Neural progenitor cell (in vitro differentiated cells): Measurements from ENCODE around the gene KLHL36. TPM values are rescaled to one million over a fixed set of nuclear protein-coding genes. Genes with fewer than 3 reads are reported as not detected.
"Not testable (repeated sequence)": the region's sequence is repeated elsewhere in the genome, so short reads cannot be mapped to it uniquely, and the experiment has no call there.

Experiments used
- DNase-seq: peaks from one replicate; pipeline ENCODE4 v3.0.0-alpha.2; 2016; ENCODE audit warnings: low spot score
- H2AFZ ChIP-seq: fragments of 200-600 bp; sonication (generic); replicated peaks from 2 replicates; pipeline ENCODE4 v1.6.1; 2016; ENCODE audit warnings: antibody characterized with exemption
- H3F3A ChIP-seq: fragments of 200-600 bp; sonication (generic); 2 replicates; pipeline ENCODE4 v1.6.1; 2016; ENCODE audit warnings: antibody characterized with exemption, low read depth
- H3K27ac ChIP-seq: fragments of 200-600 bp; sonication (generic); 2 replicates; pipeline ENCODE4 v1.5.1; 2016; ENCODE audit warnings: mild to moderate bottlenecking
- H3K27me3 ChIP-seq: fragments of 200-600 bp; sonication (generic); 2 replicates; pipeline ENCODE4 v1.6.1; 2016; ENCODE audit warnings: mild to moderate bottlenecking, moderate library complexity
- H3K36me3 ChIP-seq: fragments of 200-600 bp; sonication (generic); 2 replicates; pipeline ENCODE4 v1.5.1; 2016
- H3K4me1 ChIP-seq: fragments of 200-600 bp; sonication (generic); 2 replicates; pipeline ENCODE4 v1.6.1; 2016; ENCODE audit warnings: mixed run types
- H3K4me2 ChIP-seq: fragments of 200-600 bp; sonication (generic); 2 replicates; pipeline ENCODE4 v1.6.1; 2016
- H3K4me3 ChIP-seq: fragments of 200-600 bp; sonication (generic); 2 replicates; pipeline ENCODE4 v1.5.1; 2016
- H3K79me2 ChIP-seq: fragments of 200-600 bp; sonication (generic); 2 replicates; pipeline ENCODE4 v1.6.1; 2016; ENCODE audit warnings: low read depth
- H3K9ac ChIP-seq: fragments of 200-600 bp; sonication (generic); 2 replicates; pipeline ENCODE4 v1.6.1; 2016
- H3K9me3 ChIP-seq: fragments of 200-600 bp; sonication (generic); 2 replicates; pipeline ENCODE4 v1.5.1; 2016; ENCODE audit warnings: low read depth
- H4K20me1 ChIP-seq: fragments of 200-600 bp; sonication (generic); 2 replicates; pipeline ENCODE4 v1.6.1; 2016; ENCODE audit warnings: low read depth
- H3K27ac Mint-ChIP-seq: 3 replicates; pipeline ENCODE4 v1.8.0; 2021; ENCODE audit warnings: mixed read lengths
- H3K27me3 Mint-ChIP-seq: 2 replicates; pipeline ENCODE4 v1.8.0; 2022; ENCODE audit warnings: low read depth, mild to moderate bottlenecking, inconsistent platforms, moderate library complexity, mixed read lengths; ENCODE audit not compliant: insufficient read depth
- H3K36me3 Mint-ChIP-seq: 3 replicates; pipeline ENCODE4 v1.8.0; 2021; ENCODE audit warnings: mixed read lengths
- H3K4me1 Mint-ChIP-seq: 3 replicates; pipeline ENCODE4 v1.8.0; 2021; ENCODE audit warnings: mixed read lengths
- H3K4me3 Mint-ChIP-seq: 3 replicates; pipeline ENCODE4 v1.8.0; 2021; ENCODE audit warnings: mild to moderate bottlenecking, moderate library complexity, mixed read lengths
- H3K9me3 Mint-ChIP-seq: 3 replicates; pipeline ENCODE4 v1.8.0; 2020; ENCODE audit warnings: mixed read lengths
- EZH2 ChIP-seq: fragments of 200-600 bp; sonication (generic); IDR thresholded peaks from 2 replicates; pipeline ENCODE4 v1.6.1; 2017; ENCODE audit warnings: antibody characterized with exemption, mild to moderate bottlenecking, moderate library complexity
- EZH2phosphoT487 ChIP-seq: fragments of 200-600 bp; sonication (generic); IDR thresholded peaks from 2 replicates; pipeline ENCODE4 v1.6.1; 2017; ENCODE audit warnings: antibody characterized with exemption
- total RNA-seq: library from RNA; depleted of rRNA; stranded (reverse); fragments of >200 nt; gene quantifications from 2 replicates; pipeline ENCODE4 v1.2.3, GENCODE V29; 2015; ENCODE audit warnings: low replicate concordance
- TF ChIP-seq, protein P1 (sequence below): fragments of 200-600 bp; sonication (generic); IDR thresholded peaks from 2 replicates; pipeline ENCODE4 v1.5.1; 2017; ENCODE audit warnings: antibody characterized with exemption, mild to moderate bottlenecking

The KLHL36 gene
- total RNA-seq, 1 donor from 2014 or later: 15.9 TPM

DNA sequence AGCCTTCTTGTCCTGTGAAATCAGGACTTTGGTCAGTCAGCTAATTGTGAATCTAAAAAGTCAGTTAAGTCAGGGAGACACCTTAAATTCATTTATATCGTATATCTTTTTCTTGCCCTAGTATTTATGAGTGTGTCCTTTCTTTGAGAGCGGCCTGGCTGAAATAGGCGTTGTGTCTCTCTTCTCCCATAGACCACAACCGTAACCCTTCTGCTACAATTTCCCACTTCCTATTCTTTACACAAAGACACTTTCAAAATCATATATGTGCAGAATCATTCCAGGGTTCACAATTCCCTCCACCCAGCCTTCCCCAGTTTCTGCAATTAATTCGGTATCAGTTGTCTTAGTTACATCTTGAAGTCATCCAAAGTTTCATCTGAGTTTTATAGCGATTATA is 16.4 kb upstream of the KLHL36 start:
- Mint-ChIP-seq H3K27ac (no peak overlapping the region), H3K4me3 (no peak overlapping the region), H3K4me1 (peaks cover 10% of the 10 kb centered on the region), H3K27me3 (peaks cover 11% of the 10 kb centered on the region), H3K9me3 (no peaks in the 10 kb centered on the region), H3K36me3 (no peaks in the 10 kb centered on the region)
- Histone ChIP-seq H3K9me3 (no peaks in the 10 kb centered on the region), H3K9ac (no peak overlapping the region), H3K79me2 (no peaks in the 10 kb centered on the region), H2AFZ (no peak overlapping the region), H3K4me3 (no peak overlapping the region), H3K4me2 (no peak overlapping the region), H3K36me3 (no peaks in the 10 kb centered on the region), H3K27me3 (no peaks in the 10 kb centered on the region), H3F3A (no peaks in the 10 kb centered on the region), H3K4me1 (peaks cover 8% of the 10 kb centered on the region), H4K20me1 (no peaks in the 10 kb centered on the region), H3K27ac (no peak overlapping the region)
- TF ChIP-seq, protein P1, sequence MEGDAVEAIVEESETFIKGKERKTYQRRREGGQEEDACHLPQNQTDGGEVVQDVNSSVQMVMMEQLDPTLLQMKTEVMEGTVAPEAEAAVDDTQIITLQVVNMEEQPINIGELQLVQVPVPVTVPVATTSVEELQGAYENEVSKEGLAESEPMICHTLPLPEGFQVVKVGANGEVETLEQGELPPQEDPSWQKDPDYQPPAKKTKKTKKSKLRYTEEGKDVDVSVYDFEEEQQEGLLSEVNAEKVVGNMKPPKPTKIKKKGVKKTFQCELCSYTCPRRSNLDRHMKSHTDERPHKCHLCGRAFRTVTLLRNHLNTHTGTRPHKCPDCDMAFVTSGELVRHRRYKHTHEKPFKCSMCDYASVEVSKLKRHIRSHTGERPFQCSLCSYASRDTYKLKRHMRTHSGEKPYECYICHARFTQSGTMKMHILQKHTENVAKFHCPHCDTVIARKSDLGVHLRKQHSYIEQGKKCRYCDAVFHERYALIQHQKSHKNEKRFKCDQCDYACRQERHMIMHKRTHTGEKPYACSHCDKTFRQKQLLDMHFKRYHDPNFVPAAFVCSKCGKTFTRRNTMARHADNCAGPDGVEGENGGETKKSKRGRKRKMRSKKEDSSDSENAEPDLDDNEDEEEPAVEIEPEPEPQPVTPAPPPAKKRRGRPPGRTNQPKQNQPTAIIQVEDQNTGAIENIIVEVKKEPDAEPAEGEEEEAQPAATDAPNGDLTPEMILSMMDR: no peak
- TF ChIP-seq EZH2 (no peak), EZH2phosphoT487 (no peak)
- DNase-seq: no peak

DNA sequence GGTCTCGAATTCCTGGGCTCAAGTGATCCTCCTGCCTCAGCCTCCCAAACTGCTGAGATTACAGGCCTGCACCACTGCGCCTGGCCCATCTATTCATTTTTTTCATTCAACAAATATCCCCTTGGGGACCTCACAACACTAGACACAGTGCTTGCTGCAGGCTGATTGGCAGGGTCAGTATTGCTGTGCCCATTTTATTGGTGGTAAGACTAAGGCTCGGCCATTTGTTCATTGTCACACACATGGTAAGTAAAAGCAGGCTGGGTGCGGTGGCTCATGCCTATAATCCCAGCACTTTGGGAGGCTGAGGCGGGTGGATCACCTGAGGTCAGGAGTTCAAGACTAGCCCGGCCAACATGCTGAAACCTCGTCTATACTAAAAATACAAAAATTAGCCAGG is 15.4 kb upstream of the KLHL36 start:
- not testable (repeated sequence) for H3K4me3 Mint-ChIP-seq

DNA sequence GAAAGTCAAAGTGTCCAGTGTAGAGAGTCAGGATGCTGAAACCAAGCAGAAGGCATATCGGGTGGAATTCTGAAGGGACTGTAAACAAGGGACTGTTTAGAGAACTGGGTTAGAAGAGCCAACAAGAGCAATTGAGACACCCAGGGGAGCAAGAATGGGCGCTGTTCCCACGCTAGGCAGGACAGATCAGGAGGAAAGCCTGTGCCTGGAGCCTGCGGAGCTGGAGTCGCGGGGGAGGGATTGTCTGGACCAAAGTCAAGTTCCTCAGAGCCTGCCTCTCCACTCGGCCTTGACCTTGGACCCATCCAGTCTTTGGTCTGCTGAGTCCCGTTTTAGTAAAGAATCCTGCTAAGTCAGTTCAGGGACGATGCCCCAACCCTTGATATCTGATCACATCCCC is 14.7 kb upstream of the KLHL36 start:
- H4K20me1 ChIP-seq: no peaks in the 10 kb centered on the region
- H3K27me3 Mint-ChIP-seq: peaks cover 13% of the 10 kb centered on the region
- H3K27ac Mint-ChIP-seq: no peak overlapping the region
- no peaks in the 10 kb centered on the region for H3K9me3 ChIP-seq
- peaks cover 8% of the 10 kb centered on the region for H3K4me1 ChIP-seq
- no peak overlapping the region for H3K4me3 Mint-ChIP-seq
- no peak overlapping the region for H3K4me3 ChIP-seq
- H3K27ac ChIP-seq: no peak overlapping the region
- no peak overlapping the region for H3K9ac ChIP-seq
- H3K4me1 Mint-ChIP-seq: peaks cover 27% of the 10 kb centered on the region
- H3K27me3 ChIP-seq: no peaks in the 10 kb centered on the region
- DNase-seq: no peak
- TF ChIP-seq, protein P1: no peak
- TF ChIP-seq EZH2 (no peak), EZH2phosphoT487 (no peak)
- no peak overlapping the region for H2AFZ ChIP-seq
- H3K9me3 Mint-ChIP-seq: no peaks in the 10 kb centered on the region
- H3F3A ChIP-seq: no peaks in the 10 kb centered on the region
- H3K36me3 ChIP-seq: no peaks in the 10 kb centered on the region
- no peaks in the 10 kb centered on the region for H3K36me3 Mint-ChIP-seq
- H3K79me2 ChIP-seq: no peaks in the 10 kb centered on the region
- H3K4me2 ChIP-seq: no peak overlapping the region

More for the DNA sequence above, 15.4 kb upstream of the KLHL36 start:
- not testable (repeated sequence) for H3K4me2 ChIP-seq, H3F3A ChIP-seq, H4K20me1 ChIP-seq, H3K79me2 ChIP-seq, H3K27ac Mint-ChIP-seq, H3K9me3 Mint-ChIP-seq, H3K9ac ChIP-seq, H2AFZ ChIP-seq, H3K36me3 ChIP-seq, H3K27ac ChIP-seq, H3K36me3 Mint-ChIP-seq, H3K27me3 ChIP-seq, DNase-seq, H3K9me3 ChIP-seq, H3K4me1 ChIP-seq, H3K4me3 ChIP-seq
- H3K27me3 Mint-ChIP-seq: peaks cover 12% of the 10 kb centered on the region
- peaks cover 20% of the 10 kb centered on the region for H3K4me1 Mint-ChIP-seq

DNA sequence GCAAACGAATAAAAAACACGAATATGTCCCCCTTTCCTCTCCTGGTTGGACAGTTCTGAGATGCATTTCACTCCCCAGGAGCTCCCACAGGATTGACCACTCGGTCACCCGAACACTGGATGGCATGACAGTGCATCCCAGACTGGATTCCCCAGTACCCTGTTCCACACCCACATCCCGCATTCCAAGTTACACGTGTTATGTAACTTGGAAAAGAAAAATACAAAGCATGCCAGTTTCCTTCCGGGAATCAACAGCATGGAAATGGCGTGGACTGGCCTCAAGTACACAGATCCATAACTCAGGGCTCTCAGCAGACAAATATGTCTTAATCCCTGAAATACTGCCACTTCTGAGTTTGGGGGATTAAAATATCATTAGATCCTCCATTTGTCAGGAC is 12.6 kb upstream of the KLHL36 start:
- Histone ChIP-seq H3K4me3 (no peak overlapping the region), H4K20me1 (no peaks in the 10 kb centered on the region), H3K79me2 (no peaks in the 10 kb centered on the region), H3K4me2 (no peak overlapping the region), H3K4me1 (no peaks in the 10 kb centered on the region), H3F3A (no peaks in the 10 kb centered on the region), H3K27me3 (no peaks in the 10 kb centered on the region), H3K36me3 (no peaks in the 10 kb centered on the region), H3K9ac (no peak overlapping the region), H3K9me3 (no peaks in the 10 kb centered on the region), H2AFZ (no peak overlapping the region), H3K27ac (no peak overlapping the region)
- H3K27me3 Mint-ChIP-seq: peaks cover 16% of the 10 kb centered on the region
- DNase-seq: no peak
- no peak for TF ChIP-seq EZH2
- no peak for TF ChIP-seq EZH2phosphoT487
- TF ChIP-seq, protein P1: no peak
- no peaks in the 10 kb centered on the region for H3K36me3 Mint-ChIP-seq
- H3K4me3 Mint-ChIP-seq: no peak overlapping the region
- peaks cover 2% of the 10 kb centered on the region for H3K9me3 Mint-ChIP-seq
- H3K27ac Mint-ChIP-seq: no peak overlapping the region
- H3K4me1 Mint-ChIP-seq: peaks cover 39% of the 10 kb centered on the region
